IPS DF 4.7 (cell line): ENCODE measurements around the gene TMEM225B.
"Not testable (repeated sequence)": the region's sequence is repeated elsewhere in the genome, so short reads cannot be mapped to it uniquely, and the experiment has no call there.

Source experiments
- DNase-seq: peaks from one replicate; pipeline ENCODE4 v3.0.0-alpha.2; 2013; ENCODE audit warnings: low spot score; ENCODE audit errors: extremely low read depth

Gene TMEM225B

GRCh38 chr7:99579281-99579955 lies 18.6 kb upstream of the TMEM225B start:
- no peak for DNase-seq

- no peak for DNase-seq
Measured at GRCh38 chr7:99579956-99580777, 17.9 kb upstream of the TMEM225B start.

DNA sequence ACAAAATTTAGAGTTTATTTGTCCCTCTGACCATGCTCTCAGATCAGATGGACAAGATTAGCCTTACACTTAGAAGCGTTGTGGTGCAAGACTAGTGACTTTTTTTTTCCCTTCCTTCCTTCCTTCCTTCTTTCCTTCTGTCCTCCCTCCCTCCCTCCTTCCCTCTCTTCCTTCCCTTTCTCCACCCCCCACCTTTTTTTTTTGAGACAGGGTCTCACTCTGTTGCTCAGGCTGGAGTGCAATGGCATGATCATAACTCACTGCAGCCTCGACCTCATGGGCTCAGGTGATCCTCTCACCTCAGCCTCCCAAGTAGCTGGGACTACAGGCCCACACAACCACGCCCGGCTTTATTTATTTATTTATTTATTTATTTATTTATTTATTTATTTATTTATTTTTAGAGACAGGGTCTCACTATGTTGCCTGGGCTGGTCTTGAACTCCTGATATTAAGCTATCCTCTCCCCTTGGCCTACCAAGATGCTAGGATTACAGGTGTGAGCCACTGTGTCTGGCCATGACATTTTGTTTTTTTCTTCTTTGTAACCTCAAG lies 17.2 kb upstream of the TMEM225B start:
- not testable (repeated sequence) for DNase-seq

GRCh38 chr7:99588868-99589267 lies 9.2 kb upstream of the TMEM225B start:
- no peak for DNase-seq

GRCh38 chr7:99594948-99595745 lies 2.9 kb upstream of the TMEM225B start:
- DNase-seq = no peak

- DNase-seq = no peak
Measured at GRCh38 chr7:99596408-99596955, 1.6 kb upstream of the TMEM225B start.

GRCh38 chr7:99599836-99600235 lies 1.8 kb downstream of the TMEM225B start:
- DNase-seq = no peak

- DNase-seq = no peak
Measured at GRCh38 chr7:99601656-99602310, 3.7 kb downstream of the TMEM225B start.

DNA sequence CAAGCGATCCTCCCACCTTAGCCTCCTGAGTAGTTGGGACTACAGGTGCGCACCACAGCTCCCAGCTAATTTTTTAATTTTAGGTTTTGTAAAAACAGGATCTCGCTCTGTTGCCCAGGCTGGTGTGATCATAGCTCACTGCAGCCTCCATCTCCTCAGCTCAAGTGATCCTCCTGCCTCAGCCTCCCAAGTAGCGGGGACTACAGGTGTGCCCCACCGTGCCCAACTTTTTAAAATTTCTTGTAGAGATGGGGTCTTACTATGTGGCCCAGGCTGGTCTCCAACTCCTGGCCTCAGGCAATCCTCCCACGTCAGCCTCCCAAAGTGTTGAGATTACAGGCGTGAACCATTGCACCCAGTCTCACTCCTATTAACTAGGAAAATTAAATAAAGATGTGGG lies 7.5 kb downstream of the TMEM225B start:
- DNase-seq = no peak

DNA sequence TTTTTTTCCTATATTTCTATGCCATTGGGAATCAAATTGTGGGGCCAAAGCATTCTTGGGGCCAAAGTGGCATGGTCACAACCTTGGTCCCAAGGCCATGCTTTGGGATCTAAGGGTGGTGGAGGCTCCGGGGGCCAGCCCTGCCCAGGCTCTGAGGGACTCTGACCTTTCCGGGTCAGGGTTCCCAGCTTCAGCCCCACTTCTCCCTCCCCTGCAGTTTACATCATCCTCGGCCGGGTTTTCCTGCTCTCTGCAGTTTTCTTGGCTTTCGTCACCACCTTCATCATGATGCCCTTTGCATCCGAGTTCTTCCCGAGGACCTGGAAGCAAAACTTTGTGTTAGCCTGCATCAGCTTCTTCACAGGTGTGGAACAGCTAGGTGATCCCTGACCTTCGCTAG lies 8.5 kb downstream of the TMEM225B start:
- no peak for DNase-seq

DNA sequence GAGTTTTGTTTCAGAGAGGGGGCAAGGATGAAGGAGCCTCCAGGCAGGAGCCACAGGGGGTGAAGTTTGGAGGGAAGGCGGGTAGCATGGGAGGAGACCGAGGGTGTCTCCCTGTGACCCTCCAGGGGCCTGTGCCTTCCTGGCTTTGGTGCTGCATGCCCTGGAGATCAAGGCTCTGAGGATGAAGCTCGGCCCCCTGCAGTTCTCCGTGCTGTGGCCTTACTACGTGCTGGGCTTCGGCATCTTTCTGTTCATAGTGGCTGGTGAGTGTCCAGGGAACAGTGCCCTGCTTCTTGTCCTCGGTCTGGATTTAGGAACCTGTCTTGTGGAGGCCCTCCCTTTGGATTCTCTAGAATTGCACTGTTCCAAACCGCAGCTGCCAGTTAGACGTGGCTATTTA lies 9.5 kb downstream of the TMEM225B start:
- no peak for DNase-seq

DNA sequence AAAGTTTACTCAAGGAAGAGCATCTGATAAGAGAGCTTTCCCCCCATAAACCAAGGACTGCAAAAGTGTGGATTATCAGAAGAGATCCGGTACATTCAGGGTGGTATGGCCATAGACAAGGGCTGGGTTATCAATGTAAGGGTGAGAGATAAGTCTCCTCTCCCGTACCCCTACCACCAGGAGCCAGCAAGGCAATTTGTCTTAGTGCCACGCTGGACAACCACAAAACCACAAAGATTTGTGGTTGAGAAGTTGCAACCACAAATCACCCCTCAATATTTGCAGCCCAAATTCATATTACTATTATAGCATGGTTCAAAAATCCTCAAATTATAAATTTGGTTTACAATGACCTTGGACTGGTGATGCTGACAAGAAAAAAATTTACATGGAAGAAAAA lies 16.4 kb downstream of the TMEM225B start:
- no peak for DNase-seq

- no peak for DNase-seq
Measured at GRCh38 chr7:99615989-99616358, 17.9 kb downstream of the TMEM225B start.

GRCh38 chr7:99616359-99617191 lies 18.5 kb downstream of the TMEM225B start, which contains the start of gene ZSCAN25:
Gene ZSCAN25 (plus strand): TSS chr7:99616946. CDS start chr7:99619607, 2,661 bp downstream.
- peak; percentile 91 for DNase-seq

GRCh38 chr7:99617192-99617781 lies 19.2 kb downstream of the TMEM225B start:
- no peak for DNase-seq

GRCh38 chr7:99618726-99619125 lies 20.7 kb downstream of the TMEM225B start:
- no peak for DNase-seq

- no peak for DNase-seq
Measured at GRCh38 chr7:99619571-99620130, 21.6 kb downstream of the TMEM225B start.

DNA sequence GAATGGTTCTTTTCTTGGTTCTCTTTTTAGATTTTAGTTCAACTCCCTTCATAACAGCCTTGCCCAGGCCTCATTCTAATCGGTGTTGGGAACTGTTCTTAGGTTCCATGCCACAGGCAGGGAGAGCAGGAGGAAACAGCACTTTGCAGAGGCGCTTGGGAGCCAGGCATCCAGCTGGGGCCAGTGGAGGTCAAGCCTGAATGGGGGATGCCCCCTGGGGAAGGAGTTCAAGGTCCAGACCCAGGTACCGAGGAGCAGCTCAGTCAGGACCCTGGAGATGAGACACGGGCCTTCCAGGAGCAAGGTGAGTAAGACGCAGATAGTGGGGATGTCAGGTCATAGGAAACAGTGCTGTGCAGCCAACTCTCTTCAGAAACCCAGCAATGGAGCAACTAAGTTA lies 23.2 kb downstream of the TMEM225B start:
- no peak for DNase-seq

GRCh38 chr7:99622596-99622995 lies 24.5 kb downstream of the TMEM225B start:
- no peak for DNase-seq
